Measurements from ENCODE around the gene LYRM9. TPM values are rescaled to one million over a fixed set of nuclear protein-coding genes. Genes with fewer than 3 reads are reported as not detected.
"Not testable (repeated sequence)": the region's sequence is repeated elsewhere in the genome, so short reads cannot be mapped to it uniquely, and the experiment has no call there.

LYRM9 gene
- total and polyA plus RNA-seq, 10 of the 15 experiments (the other 5 are each of a cell fraction or from before 2014, with no cell fraction given), result 1.8 to 8.3 (median 4.6) TPM

DNA sequence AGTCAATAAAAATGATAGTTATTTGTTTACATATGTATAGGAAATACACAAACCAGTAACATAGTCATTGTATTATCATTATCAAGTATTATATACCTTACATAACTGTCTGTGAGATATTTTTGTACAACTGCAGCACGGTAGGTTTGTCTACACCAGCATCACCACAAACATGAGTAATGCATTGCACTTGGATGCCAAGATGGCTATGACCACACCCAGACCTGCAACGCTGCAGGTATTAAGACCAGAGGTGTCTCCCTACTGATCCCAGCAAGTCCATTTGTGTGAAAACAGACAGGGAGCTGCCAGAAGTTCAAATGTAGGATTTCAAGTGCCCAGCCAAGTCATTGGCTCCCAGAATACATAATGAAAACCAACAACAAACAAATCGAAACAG is 58.6 kb downstream of the LYRM9 start:
- BruUV-seq (replicated peaks), result no TSS peak

GRCh38 chr17:27832831-27833230 is 60.3 kb downstream of the LYRM9 start:
- CTCF ChIA-PET, result interaction anchor here (0.8 to 1.6 kb wide), 2 partner anchors 9 to 14 kb away, joined by 3 to 4 read pairs; no protein-coding TSS in a partner anchor
- no peak for DNase-seq (ENCODE audit: low read depth, low spot score)
- Histone ChIP-seq H3K27ac (ENCODE audit: control insufficient read depth, insufficient read depth) (no peak overlapping the region), H3K9ac (ENCODE audit: control insufficient read depth, insufficient read depth, low read length) (no peak overlapping the region), H3K36me3 (ENCODE audit: control insufficient read depth in 2 of 2, insufficient read depth in 2 of 2, low read length in 1 of 2) (no peaks in the 10 kb centered on the region), H3K9me3 (replicated peaks; ENCODE audit: control insufficient read depth, insufficient read depth, low read length) (no peaks in the 10 kb centered on the region; the same call in 2 of the 3 replicates), H3K27me3 (replicated peaks in 1 of 2; ENCODE audit: control insufficient read depth in 2 of 2, insufficient read depth in 2 of 2, low read length in 1 of 2) (no peaks in the 10 kb centered on the region), H2AFZ (ENCODE audit: control insufficient read depth, low read depth, low read length) (no peak overlapping the region), H3K4me3 (no peak overlapping the region), H3K79me2 (ENCODE audit: control insufficient read depth, insufficient read depth, low read length) (no peaks in the 10 kb centered on the region), H3K4me2 (ENCODE audit: control insufficient read depth, insufficient read depth) (no peak overlapping the region), H4K20me1 (ENCODE audit: control insufficient read depth, insufficient read depth) (no peaks in the 10 kb centered on the region), H3K4me1 (ENCODE audit: control insufficient read depth, insufficient read depth, low read length) (no peaks in the 10 kb centered on the region; the same call in 1 of the 2 replicates)
- TF ChIP-seq POLR2AphosphoS5 (IDR thresholded peaks at IDR 0.05; ENCODE audit: low read length) (no peak), BHLHE40 (IDR thresholded peaks at IDR 0.05; ENCODE audit: borderline replicate concordance in 1 of 2, low read depth in 2 of 2, low read length in 1 of 2) (no peak), ETV6 (conservative IDR thresholded peaks at IDR 0.05 in 1 of 2, IDR thresholded peaks at IDR 0.05 in 1 of 2; ENCODE audit: borderline replicate concordance in 1 of 2, low read depth in 1 of 2) (no peak), CBX3 (IDR thresholded peaks at IDR 0.05; ENCODE audit: borderline replicate concordance, low read depth) (no peak), ZNF24 (IDR thresholded peaks at IDR 0.05) (no peak)
- RAD21 ChIA-PET (ENCODE audit: unreplicated experiment), result no interaction called here
- intact Hi-C loops (cut with micrococcal nuclease; ENCODE audit: unreplicated experiment) (no loop called here), in situ Hi-C loops (cut with MboI) (no loop called here)
- BruUV-seq (replicated peaks), result no TSS peak
- no peak for FAIRE-seq
- SMC1A ChIA-PET (ENCODE audit: uncharacterized antibody, unreplicated experiment), result no interaction called here
- POLR2A ChIA-PET, result no interaction called here
- no peak for ATAC-seq

More for the DNA sequence above, 58.6 kb downstream of the LYRM9 start:
- H3K79me2 ChIP-seq (ENCODE audit: control insufficient read depth, insufficient read depth, low read length), result no peaks in the 10 kb centered on the region
- H2AFZ ChIP-seq (ENCODE audit: control insufficient read depth, low read depth, low read length), result no peak overlapping the region
- H3K9me3 ChIP-seq (replicated peaks; ENCODE audit: control insufficient read depth, insufficient read depth, low read length), result no peaks in the 10 kb centered on the region; the same call in 2 of the 3 replicates
- RAD21 ChIA-PET (ENCODE audit: unreplicated experiment), result no interaction called here
- no peak overlapping the region for H3K4me2 ChIP-seq (ENCODE audit: control insufficient read depth, insufficient read depth)
- no peaks in the 10 kb centered on the region for H4K20me1 ChIP-seq (ENCODE audit: control insufficient read depth, insufficient read depth)
- in situ Hi-C loops (cut with MboI) (no loop called here), intact Hi-C loops (cut with micrococcal nuclease; ENCODE audit: unreplicated experiment) (no loop called here)
- CTCF ChIA-PET, result interaction anchor here (1.0 to 1.5 kb wide), 5 partner anchors 25 to 180 kb away, joined by 3 to 4 read pairs (median 3); no protein-coding TSS in a partner anchor
- FAIRE-seq (no peak), ATAC-seq (no peak), DNase-seq (ENCODE audit: low read depth, low spot score) (no peak)
- no peaks in the 10 kb centered on the region for H3K27me3 ChIP-seq (replicated peaks in 1 of 2; ENCODE audit: control insufficient read depth in 2 of 2, insufficient read depth in 2 of 2, low read length in 1 of 2)
- no peak overlapping the region for H3K4me3 ChIP-seq
- POLR2A ChIA-PET, result no interaction called here
- H3K27ac ChIP-seq (ENCODE audit: control insufficient read depth, insufficient read depth), result no peak overlapping the region
- TF ChIP-seq NR2C2 (IDR thresholded peaks at IDR 0.05; ENCODE audit: borderline replicate concordance, control insufficient read depth, insufficient read length, low read depth), result no peak
- TF ChIP-seq STAT3 (IDR thresholded peaks at IDR 0.05; ENCODE audit: low read depth, low read length), result no peak
- TF ChIP-seq SPI1 (IDR thresholded peaks at IDR 0.05; ENCODE audit: borderline replicate concordance, insufficient read depth, low read depth, low read length), result no peak
- TF ChIP-seq NFYA (IDR thresholded peaks at IDR 0.05; ENCODE audit: borderline replicate concordance, low read depth, low read length), result no peak
- no peak for TF ChIP-seq TARDBP (IDR thresholded peaks at IDR 0.05; ENCODE audit: borderline replicate concordance)
- no peak for TF ChIP-seq CBFB (IDR thresholded peaks at IDR 0.05; ENCODE audit: low read depth)
- TF ChIP-seq TCF3 (IDR thresholded peaks at IDR 0.05; ENCODE audit: borderline replicate concordance, insufficient read depth, low read depth, low read length), result no peak
- no peak for TF ChIP-seq SREBF1 (IDR thresholded peaks at IDR 0.05; ENCODE audit: low read length)
- H3K4me1 ChIP-seq (ENCODE audit: control insufficient read depth, insufficient read depth, low read length), result no peaks in the 10 kb centered on the region; the same call in 1 of the 2 replicates
- no peak overlapping the region for H3K9ac ChIP-seq (ENCODE audit: control insufficient read depth, insufficient read depth, low read length)
- SMC1A ChIA-PET (ENCODE audit: uncharacterized antibody, unreplicated experiment), result interaction anchor here (1.0 to 1.5 kb wide), 2 partner anchors 19 to 29 kb away, joined by 3 read pairs; no protein-coding TSS in a partner anchor
- WGBS (ENCODE audit: insufficient coverage, insufficient replicate concordance, low lambda C conversion rate, missing lambda C conversion rate), result 67% methylated on average over 3 of the region's 3 CpGs
- H3K36me3 ChIP-seq (ENCODE audit: control insufficient read depth in 2 of 2, insufficient read depth in 2 of 2, low read length in 1 of 2), result no peaks in the 10 kb centered on the region

DNA sequence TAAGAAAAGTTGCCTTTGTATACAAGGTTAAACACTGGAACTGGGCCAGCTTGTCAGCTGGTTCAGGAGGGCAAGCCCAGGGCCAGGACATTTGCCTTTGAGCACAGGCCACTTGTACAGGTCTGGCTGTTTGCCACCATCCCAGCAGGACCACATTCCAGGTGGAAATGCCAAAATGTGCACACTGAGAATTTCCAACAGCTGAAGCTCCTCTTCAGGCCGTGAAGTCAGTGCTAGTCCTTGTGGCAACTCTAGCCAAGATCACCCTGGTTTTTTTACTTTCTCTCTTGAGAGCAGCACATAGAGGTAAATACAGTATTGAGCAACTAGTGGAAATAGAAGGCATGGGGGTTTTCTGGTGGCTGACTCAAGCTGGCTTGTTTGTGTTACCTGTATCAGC is 63.3 kb downstream of the LYRM9 start:
- FAIRE-seq, result peak; percentile 85
- SMC1A ChIA-PET (ENCODE audit: uncharacterized antibody, unreplicated experiment); POLR2A ChIA-PET: not testable (repeated sequence)

More for the DNA sequence above, 63.3 kb downstream of the LYRM9 start:
- H3K27ac ChIP-seq (ENCODE audit: control insufficient read depth, insufficient read depth); H3K9me3 ChIP-seq (replicated peaks; ENCODE audit: control insufficient read depth, insufficient read depth, low read length); H3K4me2 ChIP-seq (ENCODE audit: control insufficient read depth, insufficient read depth); DNase-seq (ENCODE audit: low read depth, low spot score); ATAC-seq; H3K36me3 ChIP-seq (ENCODE audit: control insufficient read depth in 2 of 2, insufficient read depth in 2 of 2, low read length in 1 of 2); in situ Hi-C loops (cut with MboI); BruUV-seq (replicated peaks); H4K20me1 ChIP-seq (ENCODE audit: control insufficient read depth, insufficient read depth); H3K4me1 ChIP-seq (ENCODE audit: control insufficient read depth, insufficient read depth, low read length); H3K9ac ChIP-seq (ENCODE audit: control insufficient read depth, insufficient read depth, low read length); RAD21 ChIA-PET (ENCODE audit: unreplicated experiment); intact Hi-C loops (cut with micrococcal nuclease; ENCODE audit: unreplicated experiment); H3K4me3 ChIP-seq; H3K79me2 ChIP-seq (ENCODE audit: control insufficient read depth, insufficient read depth, low read length); CTCF ChIA-PET; H3K27me3 ChIP-seq (replicated peaks in 1 of 2; ENCODE audit: control insufficient read depth in 2 of 2, insufficient read depth in 2 of 2, low read length in 1 of 2); H2AFZ ChIP-seq (ENCODE audit: control insufficient read depth, low read depth, low read length): not testable (repeated sequence)
- WGBS (ENCODE audit: insufficient coverage, insufficient replicate concordance, low lambda C conversion rate, missing lambda C conversion rate), result 10% methylated on average over 1 of the region's 1 CpG

Measured in GM12878 (cell line).